GM03348 (cell line): Measurements from ENCODE around the gene EIF4A3.
"Not testable (repeated sequence)": the region's sequence is repeated elsewhere in the genome, so short reads cannot be mapped to it uniquely, and the experiment has no call there.

Experiments
- DNase-seq: peaks from one replicate; pipeline ENCODE4 v3.0.0; 2012; ENCODE audit warnings: low spot score

EIF4A3 gene

GRCh38 chr17:80171681-80172080, 24.8 kb upstream of the EIF4A3 start:
- DNase-seq: no peak

GRCh38 chr17:80169784-80170500, 23.0 kb upstream of the EIF4A3 start, which contains the start of gene CARD14:
Gene CARD14 (plus strand): TSS chr17:80170030. CDS start chr17:80181439, 11,409 bp downstream.
- no peak for DNase-seq

DNA sequence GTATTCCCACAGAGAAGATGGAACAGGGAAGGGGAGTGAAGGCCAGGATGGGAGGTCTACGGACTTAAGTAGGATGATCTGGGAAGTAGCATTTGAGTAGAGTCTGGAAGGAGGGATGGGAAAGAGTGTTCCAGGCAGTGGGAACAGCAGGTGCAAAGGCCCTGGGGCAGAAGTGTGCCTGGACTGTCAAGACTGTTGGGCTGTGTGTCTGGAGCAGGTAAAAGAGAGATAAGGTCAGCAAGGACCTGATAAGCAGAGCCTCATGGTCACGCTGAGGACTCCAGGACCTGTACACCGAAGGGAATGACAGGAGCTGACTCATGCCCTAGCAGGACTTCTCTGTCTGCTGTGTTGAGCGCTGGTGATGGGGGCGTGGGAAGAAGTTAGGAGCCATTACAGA, 22.2 kb upstream of the EIF4A3 start:
- DNase-seq: no peak

- DNase-seq: no peak
Observed at GRCh38 chr17:80168371-80168770, 21.4 kb upstream of the EIF4A3 start.

DNA sequence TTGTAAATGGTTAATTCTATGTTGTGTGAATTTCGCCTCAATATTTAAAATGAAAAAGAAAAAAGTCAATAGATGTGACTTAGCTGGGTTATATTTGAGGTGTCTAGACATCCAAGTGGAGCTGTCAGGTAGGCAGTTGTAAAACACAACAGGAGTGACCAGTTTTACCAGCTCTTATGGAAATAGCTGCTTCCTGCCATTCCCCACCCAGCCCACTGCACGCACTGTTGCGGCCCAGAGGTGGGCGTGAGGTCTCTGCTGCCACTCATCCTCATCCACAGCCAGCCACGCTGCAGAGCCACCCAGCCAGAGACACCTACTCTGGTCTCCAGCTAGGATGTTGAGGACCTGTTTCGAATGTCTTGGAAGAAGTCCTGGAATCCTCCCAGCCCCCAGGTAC, 19.5 kb upstream of the EIF4A3 start:
- DNase-seq: no peak

DNA sequence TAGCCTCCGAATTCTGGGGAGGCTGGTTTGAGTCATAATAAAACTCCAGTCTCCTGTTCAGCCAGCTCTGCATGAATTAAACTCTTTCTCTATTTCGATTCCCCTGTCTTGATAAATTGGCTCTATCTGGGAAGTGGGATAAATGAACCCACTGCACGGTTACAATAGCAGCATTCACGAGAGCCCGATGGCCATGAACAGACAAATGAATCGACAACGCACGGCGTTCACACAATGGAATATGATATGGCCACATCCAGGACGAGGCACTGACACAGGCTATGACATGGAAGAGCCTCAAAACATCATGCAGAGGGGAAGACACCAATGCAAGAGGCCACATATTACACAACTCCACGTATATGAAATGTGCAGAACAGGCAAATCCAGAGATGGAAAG, 17.3 kb upstream of the EIF4A3 start:
- no peak for DNase-seq

DNA sequence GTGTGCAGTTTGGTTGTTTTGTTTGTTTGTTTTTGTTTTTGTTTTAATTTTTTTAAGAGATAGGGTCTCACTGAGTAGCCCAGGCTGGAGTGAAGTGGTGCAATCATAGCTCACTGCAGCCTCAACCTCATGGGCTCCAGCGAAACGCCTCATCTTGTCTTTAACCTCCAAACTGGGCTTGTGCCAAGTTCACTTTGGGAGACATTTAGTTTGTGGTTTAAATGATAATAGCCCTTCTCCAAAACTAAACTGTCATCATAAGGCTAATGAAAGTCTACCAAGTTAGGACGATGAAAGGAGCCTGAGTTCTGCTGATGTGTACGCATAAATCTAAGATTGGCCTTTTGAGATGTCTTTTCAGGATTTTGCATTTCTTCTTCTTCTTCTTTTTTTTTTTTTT, 16.4 kb upstream of the EIF4A3 start:
- no peak for DNase-seq

GRCh38 chr17:80160536-80160935, 13.6 kb upstream of the EIF4A3 start:
- DNase-seq: no peak

DNA sequence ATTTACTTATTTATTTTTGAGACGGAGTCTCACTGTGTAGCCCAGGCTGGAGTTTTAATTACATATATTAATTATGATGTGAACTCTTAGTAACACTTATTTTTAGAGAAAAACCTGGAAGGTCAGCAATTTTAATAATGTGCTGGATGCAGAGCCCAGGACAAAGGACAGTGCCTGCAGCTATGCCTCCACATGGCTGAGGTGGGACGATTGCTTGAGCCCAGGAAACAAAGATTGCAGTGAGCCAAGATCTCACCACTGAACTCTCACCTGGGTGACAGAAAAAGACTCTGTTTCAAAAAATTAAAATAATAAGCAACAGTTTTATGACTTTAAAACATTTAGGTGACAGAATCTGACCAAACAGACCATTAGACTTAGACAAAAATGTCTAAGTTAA, 11.9 kb upstream of the EIF4A3 start:
- DNase-seq: no peak

GRCh38 chr17:80155600-80155999, 8.7 kb upstream of the EIF4A3 start:
- not testable (repeated sequence) for DNase-seq

- no peak for DNase-seq
Observed at GRCh38 chr17:80154166-80154565, 7.2 kb upstream of the EIF4A3 start.

DNA sequence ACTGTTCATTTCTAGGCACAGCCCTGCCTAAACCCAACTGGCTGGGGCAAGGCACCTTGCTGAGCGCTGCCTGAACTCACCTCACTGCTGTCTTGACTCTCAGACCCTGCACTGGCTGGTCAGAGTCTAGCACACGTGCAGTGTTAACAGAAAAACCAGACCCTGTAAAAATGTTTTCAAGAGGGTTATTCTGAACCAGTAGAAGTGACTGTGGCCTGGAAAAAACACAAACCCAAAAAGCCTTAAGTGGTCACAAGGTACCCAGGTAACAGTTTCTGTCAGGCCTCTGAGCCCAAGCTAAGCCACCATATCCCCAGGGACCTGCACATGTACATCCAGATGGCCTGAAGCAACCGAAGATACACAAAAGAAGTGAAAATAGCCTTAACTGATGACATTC, 6.1 kb upstream of the EIF4A3 start:
- no peak for DNase-seq

DNA sequence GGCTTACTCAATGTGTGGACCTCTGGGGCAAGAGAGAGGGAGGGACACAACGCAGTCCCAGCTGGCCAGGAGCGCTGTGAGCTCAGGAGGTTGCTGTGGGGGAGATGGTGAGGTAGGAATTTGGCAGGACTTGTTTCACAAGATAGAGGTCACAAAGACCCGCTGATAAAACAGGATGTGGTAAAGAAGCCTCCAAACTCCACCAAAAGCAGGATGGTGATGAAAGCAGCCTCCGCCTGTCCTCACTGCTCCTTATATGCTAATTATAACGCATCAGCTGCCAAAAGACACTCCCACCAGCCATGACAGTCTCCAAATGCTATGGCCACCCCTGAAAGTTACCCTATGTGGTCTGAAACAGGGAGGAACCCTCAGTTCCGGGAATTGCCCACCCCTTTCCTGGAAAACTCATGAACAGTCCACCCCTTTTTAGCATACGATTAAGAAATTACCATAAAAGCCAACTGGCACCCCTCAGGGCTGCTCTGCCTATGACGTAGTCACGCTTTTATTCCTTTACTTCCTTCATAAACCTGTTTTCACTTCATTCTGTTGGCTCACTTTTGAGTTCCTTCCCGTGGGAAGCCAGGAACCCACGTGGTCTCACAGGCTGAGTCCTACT, 5.3 kb upstream of the EIF4A3 start:
- DNase-seq: no peak

DNA sequence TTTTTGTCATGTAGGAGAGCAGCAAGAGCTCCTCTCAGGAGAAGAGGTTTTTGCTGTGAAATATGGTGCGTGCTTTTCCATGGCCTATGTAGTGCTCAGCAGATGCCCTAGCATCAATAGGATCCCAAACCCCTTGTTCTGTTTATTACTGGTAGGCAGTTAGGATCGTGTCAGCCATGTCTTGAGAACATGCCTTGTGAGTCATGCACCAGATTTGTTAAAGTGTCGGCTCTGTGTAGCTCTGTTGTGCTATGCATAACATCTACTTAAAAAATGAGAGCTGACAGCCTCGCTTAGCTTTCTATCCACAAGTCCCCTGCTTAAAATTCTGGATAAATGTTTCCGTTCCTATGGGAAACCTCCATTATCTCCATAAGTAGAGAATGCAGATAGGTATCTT, 4.4 kb upstream of the EIF4A3 start:
- peak; percentile 63 for DNase-seq

- DNase-seq: peak; percentile 45
Observed at GRCh38 chr17:80146121-80147034, 550 bp downstream of the EIF4A3 start.

GRCh38 chr17:80145076-80146075, 1.6 kb downstream of the EIF4A3 start:
- no peak for DNase-seq

GRCh38 chr17:80142929-80143328, 4.0 kb downstream of the EIF4A3 start:
- no peak for DNase-seq

DNA sequence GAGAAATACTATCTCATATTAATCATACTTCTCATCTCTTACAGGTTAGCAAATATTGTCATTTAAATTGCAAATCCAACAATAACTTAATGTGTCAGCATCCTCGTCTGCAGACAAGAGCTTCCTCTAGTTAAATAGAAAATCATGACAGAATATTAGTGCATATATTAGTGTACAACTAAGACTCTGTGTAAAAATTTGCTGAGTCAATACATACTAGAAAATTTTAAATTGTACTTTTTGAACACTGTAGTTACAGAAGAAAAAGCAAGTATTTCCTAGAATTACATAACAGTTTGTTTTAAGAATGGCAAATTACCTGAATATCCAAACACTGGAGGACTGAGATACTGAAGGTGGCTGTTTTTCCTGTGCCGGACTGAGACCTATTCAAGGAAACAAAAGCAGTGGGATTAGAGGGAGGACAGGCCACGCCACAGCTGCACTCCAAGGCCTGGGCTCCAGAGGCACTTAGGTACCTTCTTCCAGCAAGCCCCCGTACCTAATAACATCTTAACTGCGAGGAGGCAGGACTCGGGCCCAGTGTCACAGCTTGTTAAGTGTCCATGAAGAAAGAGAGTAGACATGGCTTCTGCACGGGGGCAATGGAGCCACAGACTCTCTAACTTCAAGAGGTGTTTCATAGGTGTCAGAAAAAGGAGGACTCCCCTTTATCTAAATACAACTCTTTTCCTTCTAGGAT, 5.3 kb downstream of the EIF4A3 start:
- DNase-seq: no peak

- no peak for DNase-seq
Observed at GRCh38 chr17:80138856-80139426, 8.0 kb downstream of the EIF4A3 start.

DNA sequence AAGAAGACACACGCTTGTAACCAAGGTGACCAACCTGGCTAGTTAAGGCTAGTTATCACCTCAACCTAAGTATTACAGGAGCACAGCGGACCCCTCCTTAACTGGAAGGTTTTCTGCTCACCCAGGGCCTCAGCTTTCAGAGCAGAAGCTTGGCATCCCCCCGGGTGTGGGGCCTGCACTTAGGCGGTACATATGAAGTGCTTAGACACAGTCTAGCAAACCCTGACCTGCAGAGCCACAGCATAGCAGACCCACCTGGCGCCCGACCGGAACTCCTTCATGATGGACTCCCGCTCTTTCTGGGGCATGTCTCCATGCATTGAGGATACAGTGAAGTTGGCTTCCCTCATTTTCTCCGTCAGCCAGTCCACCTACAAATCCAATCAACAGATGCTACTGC, 9.8 kb downstream of the EIF4A3 start:
- no peak for DNase-seq

DNA sequence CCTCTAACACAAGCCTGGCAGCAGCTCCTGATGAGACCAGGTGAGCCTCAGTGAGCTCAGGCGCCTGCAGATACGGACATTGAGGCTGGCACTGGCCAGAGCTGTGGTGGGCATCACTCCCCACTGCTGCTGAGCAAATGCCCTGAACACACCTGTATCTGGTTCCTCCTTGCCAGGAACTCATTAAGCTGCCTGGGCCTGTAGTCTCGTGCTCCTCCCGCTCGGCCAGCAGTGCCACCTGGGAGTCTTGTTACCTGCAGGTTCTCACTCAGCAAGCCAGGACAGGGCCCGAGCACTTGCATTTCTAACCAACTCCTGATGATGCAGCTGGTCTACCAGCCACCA, 13.3 kb downstream of the EIF4A3 start:
- no peak for DNase-seq
